Placental epithelial cell (primary cell): ENCODE measurements around the gene DIPK2B. TPM values are rescaled to one million over a fixed set of nuclear protein-coding genes. Genes with fewer than 3 reads are reported as not detected.

ENCODE experiments used
- total RNA-seq: library from RNA; depleted of rRNA; stranded (reverse); fragments of >200 nt; gene quantifications from 2 replicates; pipeline ENCODE4 v1.2.3, GENCODE V29; 2012

The DIPK2B gene, protein sequence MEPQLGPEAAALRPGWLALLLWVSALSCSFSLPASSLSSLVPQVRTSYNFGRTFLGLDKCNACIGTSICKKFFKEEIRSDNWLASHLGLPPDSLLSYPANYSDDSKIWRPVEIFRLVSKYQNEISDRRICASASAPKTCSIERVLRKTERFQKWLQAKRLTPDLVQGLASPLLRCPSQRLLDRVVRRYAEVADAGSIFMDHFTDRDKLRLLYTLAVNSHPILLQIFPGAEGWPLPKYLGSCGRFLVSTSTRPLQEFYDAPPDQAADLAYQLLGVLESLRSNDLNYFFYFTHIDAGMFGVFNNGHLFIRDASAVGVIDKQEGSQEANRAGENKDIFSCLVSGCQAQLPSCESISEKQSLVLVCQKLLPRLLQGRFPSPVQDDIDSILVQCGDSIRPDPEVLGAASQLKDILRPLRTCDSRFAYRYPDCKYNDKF
- total RNA-seq, result not detected in 2 replicates

GRCh38 chrX:45200741-45201234, at the start of gene DIPK2B:
DIPK2B (minus strand) TSS chrX:45200876; CDS start chrX:45200826, 50 bp downstream.

